Left ventricle myocardium inferior (tissue), 1 donor: ENCODE results near the gene TRAT1. TPM values are rescaled to one million over a fixed set of nuclear protein-coding genes. Genes with fewer than 3 reads are reported as not detected.

ENCODE experiments used
- DNase-seq: peaks from one replicate; pipeline ENCODE4 v3.0.0-alpha.2; 2020
- H3K27ac ChIP-seq: fragments of 200-600 bp; replicated peaks from 2 replicates; pipeline ENCODE4 v1.8.0; 2021
- H3K27me3 ChIP-seq: fragments of 200-600 bp; 2 replicates; pipeline ENCODE4 v1.8.0; 2021; ENCODE audit warnings: low read depth
- H3K36me3 ChIP-seq: fragments of 200-600 bp; 2 replicates; pipeline ENCODE4 v1.8.0; 2021
- H3K4me1 ChIP-seq: fragments of 200-600 bp; 2 replicates; pipeline ENCODE4 v1.8.0; 2021
- H3K4me3 ChIP-seq: fragments of 200-600 bp; 2 replicates; pipeline ENCODE4 v1.8.0; 2021; ENCODE audit warnings: mild to moderate bottlenecking, moderate library complexity
- H3K9me3 ChIP-seq: fragments of 200-600 bp; replicated peaks from 2 replicates; pipeline ENCODE4 v1.8.0; 2021
- intact Hi-C: fragments of 100-400 bp; cut with micrococcal nuclease; formaldehyde crosslinking; loops from one replicate; pipeline ENCODE4 v1.11.0; 2022
- total RNA-seq: library from RNA; stranded (reverse); fragmentation: NEBNext Ultra II Directional; extraction: Animal tissue kit (Norgen Biotek cat#: 25700); gene quantifications from one replicate; pipeline ENCODE4 v1.2.1, GENCODE V29; 2021
- TF ChIP-seq, protein P1 (sequence below): fragments of 200-600 bp; IDR thresholded peaks from 2 replicates; pipeline ENCODE4 v1.8.0; 2021; ENCODE audit warnings: antibody characterized with exemption, mild to moderate bottlenecking, borderline replicate concordance
- donor health status: DM: no; HTN: yes; CAD: no; lungs with severe emphysema.

TRAT1 gene
- total RNA-seq, 1 donor from 2014 or later: not detected

DNA sequence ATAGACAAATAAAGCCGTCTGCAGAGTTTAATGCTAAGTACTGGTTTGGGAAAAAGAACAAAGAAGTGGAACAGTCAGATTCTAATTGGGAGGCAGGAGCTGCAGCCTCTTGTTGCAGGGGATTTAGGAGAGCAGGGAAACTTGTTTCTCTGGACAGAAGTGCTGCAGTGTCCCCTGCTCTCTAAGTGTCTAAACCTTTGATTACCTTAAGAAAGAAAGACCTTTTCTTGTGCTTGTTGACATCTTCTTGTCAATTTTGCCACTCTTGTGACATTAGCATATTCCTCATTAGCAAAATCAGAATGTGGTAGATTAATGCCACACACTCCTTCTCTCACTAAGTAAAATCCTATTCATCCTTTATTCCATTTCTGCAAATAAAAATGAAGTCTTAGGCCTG, 38.8 kb downstream of the TRAT1 start:
- no peaks in the 10 kb centered on the region for H3K36me3 ChIP-seq
- no peaks in the 10 kb centered on the region for H3K27me3 ChIP-seq
- intact Hi-C loops: no loop called here
- no peak overlapping the region for H3K27ac ChIP-seq
- TF ChIP-seq, protein P1, sequence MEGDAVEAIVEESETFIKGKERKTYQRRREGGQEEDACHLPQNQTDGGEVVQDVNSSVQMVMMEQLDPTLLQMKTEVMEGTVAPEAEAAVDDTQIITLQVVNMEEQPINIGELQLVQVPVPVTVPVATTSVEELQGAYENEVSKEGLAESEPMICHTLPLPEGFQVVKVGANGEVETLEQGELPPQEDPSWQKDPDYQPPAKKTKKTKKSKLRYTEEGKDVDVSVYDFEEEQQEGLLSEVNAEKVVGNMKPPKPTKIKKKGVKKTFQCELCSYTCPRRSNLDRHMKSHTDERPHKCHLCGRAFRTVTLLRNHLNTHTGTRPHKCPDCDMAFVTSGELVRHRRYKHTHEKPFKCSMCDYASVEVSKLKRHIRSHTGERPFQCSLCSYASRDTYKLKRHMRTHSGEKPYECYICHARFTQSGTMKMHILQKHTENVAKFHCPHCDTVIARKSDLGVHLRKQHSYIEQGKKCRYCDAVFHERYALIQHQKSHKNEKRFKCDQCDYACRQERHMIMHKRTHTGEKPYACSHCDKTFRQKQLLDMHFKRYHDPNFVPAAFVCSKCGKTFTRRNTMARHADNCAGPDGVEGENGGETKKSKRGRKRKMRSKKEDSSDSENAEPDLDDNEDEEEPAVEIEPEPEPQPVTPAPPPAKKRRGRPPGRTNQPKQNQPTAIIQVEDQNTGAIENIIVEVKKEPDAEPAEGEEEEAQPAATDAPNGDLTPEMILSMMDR: no peak
- H3K4me3 ChIP-seq: no peak overlapping the region
- no peak for DNase-seq
- peaks cover 15% of the 10 kb centered on the region for H3K9me3 ChIP-seq
- H3K4me1 ChIP-seq: no peaks in the 10 kb centered on the region

DNA sequence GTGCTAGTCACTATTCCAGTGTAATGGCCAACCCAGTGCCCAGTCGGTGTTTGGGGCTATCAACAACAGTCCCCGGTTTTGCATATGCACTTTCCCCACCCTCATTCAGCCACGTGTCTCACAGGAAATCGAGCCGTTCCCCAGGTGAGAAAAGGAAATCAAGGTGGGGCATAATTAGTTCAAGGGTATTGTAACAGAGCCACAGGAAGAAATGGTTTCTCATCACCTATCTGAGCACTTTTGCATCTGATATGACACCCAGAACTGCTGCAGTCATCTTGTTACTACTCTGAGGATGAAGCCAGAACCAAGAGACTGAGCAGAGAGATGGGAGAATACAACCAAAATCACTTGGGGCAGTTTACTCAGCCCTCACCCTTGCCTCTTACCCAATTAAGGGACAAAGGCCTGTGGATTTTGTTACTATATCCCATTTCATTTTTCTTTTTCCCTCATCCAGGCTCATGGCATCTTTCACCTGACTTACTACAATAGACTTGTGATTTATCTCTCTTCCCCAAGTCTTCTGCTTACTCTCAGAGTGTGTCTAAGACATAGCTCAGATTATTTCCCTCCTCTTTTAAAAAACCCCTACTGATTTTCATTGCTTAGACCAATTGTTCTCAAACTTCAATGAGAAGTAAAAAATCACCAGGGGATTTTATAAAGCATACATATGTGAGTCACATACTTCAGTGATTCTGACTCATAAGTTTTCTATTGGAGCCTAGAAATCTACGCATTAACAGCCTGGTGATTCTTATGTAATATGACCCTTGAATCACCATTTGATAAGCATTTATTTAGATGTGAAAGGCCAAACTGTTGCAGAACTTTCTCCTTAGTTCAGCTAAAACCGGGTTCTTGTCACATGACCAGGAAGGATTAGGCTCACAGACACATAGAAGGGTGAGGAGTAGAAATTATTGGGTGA, 40.5 kb downstream of the TRAT1 start:
- Histone ChIP-seq H3K4me3 (no peak overlapping the region), H3K36me3 (no peaks in the 10 kb centered on the region), H3K27ac (no peak overlapping the region), H3K27me3 (no peaks in the 10 kb centered on the region), H3K4me1 (no peaks in the 10 kb centered on the region), H3K9me3 (peaks cover 15% of the 10 kb centered on the region)
- intact Hi-C loops: no loop called here
- no peak for DNase-seq
- TF ChIP-seq, protein P1: no peak

DNA sequence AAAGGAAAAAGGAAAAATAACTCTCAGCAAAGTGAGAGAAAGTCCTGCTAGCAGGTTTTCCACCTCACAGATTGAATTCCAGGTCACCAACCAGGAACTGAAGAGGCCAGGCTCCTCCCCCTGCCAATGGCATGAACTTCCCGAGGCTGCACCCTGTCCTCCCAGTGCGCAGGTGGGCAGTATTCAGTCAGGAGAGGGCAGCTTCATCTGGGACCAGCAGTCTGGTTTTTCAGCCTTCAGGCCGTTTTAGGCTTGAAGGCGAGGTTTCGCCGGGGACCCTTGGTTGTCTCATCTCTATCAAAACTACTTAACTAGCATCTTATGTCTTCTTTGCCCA, 41.2 kb downstream of the TRAT1 start:
- peaks cover 15% of the 10 kb centered on the region for H3K9me3 ChIP-seq
- H3K36me3 ChIP-seq: no peaks in the 10 kb centered on the region
- no peaks in the 10 kb centered on the region for H3K4me1 ChIP-seq
- intact Hi-C loops: no loop called here
- H3K4me3 ChIP-seq: no peak overlapping the region
- TF ChIP-seq, protein P1: no peak
- no peak for DNase-seq
- H3K27me3 ChIP-seq: no peaks in the 10 kb centered on the region
- no peak overlapping the region for H3K27ac ChIP-seq

- Histone ChIP-seq H3K4me1 (no peaks in the 10 kb centered on the region), H3K36me3 (no peaks in the 10 kb centered on the region), H3K27me3 (no peaks in the 10 kb centered on the region), H3K4me3 (no peak overlapping the region), H3K27ac (no peak overlapping the region), H3K9me3 (no peaks in the 10 kb centered on the region)
- TF ChIP-seq, protein P1: no peak
- no peak for DNase-seq
- intact Hi-C loops: no loop called here
These were observed 55.3 kb downstream of the TRAT1 start for GRCh38 chr3:108877901-108878300.

DNA sequence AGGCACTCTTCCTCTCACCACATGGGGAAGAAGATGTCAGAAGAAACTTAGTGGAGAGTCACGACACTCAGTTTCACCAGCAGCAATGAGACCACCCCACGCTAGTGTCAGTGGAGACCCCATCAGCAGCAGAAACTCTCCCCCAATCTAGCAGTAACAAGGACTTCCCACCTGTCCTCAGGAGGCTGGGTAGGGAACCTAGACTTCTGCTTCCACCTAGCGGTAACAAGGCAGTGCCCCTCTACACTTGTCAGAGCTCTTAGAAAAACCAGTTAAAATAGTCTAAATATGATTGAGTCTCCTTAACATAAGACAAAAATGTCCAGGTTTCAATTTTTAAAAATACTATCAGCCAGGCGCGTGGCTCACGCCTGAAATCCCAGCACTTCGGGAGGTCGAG, 57.3 kb downstream of the TRAT1 start:
- intact Hi-C loops: no loop called here

More for the DNA sequence above, 57.3 kb downstream of the TRAT1 start:
- no peaks in the 10 kb centered on the region for H3K9me3 ChIP-seq
- H3K36me3 ChIP-seq: no peaks in the 10 kb centered on the region
- no peaks in the 10 kb centered on the region for H3K4me1 ChIP-seq
- H3K27me3 ChIP-seq: no peaks in the 10 kb centered on the region
- DNase-seq: no peak
- H3K27ac ChIP-seq: no peak overlapping the region
- TF ChIP-seq, protein P1: no peak
- H3K4me3 ChIP-seq: no peak overlapping the region
